ENCODE data around the gene HSP90AB1. TPM values are rescaled to one million over a fixed set of nuclear protein-coding genes. Genes with fewer than 3 reads are reported as not detected.

Gene HSP90AB1
- total RNA-seq = 428 TPM

DNA sequence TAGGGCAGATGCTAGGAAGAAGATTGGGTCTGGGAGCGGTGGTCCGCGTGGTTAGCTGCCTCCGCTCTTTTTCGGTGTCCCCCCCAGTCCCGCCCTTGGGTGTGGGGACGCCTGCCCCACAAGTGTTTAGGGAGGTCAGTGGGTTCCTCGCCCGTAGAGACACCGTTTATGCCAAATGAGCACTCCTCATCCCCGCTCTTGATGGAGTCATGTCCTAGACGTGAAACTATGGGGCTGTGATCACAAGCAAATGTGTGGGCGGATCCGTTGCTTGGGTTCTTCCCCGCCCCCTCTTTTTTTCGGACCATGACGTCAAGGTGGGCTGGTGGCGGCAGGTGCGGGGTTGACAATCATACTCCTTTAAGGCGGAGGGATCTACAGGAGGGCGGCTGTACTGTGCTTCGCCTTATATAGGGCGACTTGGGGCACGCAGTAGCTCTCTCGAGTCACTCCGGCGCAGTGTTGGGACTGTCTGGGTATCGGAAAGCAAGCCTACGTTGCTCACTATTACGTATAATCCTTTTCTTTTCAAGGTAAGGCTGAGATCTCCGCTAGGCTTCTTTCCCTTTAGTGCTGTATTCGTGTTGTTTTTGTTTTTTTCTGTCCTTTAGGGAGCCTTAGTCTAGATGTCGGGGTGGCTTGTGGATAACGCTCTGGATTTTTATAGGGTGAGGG, at the start of gene HSP90AB1:
HSP90AB1 (plus strand) TSS at position 439 of the 675 bp plus-strand sequence. CDS start 1,529 bp downstream, outside the sequence.

DNA sequence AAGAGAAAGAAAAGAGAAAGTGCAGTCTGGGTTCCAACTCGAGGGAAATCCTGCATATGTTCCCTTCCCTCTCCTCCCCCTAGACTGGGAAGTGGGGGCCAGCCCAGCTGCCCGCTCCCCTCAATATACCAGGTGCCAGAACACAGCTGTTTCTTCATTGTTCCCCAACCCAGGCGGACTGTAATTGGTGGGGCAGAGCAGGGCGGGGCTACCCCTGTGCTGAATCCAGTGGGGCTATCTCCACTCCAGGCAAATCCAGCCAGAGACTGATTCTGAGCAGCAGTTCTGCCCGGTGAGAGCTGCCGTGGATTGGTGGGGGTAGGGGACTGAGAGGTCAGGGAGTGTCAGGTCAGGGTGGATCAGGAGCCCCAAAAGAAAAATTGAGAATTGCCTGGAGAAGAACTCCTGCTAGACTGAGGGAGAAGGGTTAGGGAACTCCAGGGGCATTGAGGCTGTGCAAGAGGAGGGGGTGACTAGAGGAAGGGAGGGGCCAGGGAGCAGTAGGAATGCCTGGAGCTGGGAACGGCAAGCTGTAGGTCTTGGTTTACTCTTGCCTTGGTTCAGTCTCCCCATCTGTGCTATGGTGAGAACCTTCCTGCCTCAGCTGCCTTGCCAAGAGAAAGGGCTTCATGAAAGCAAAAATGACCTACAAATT, 30.1 kb upstream of the HSP90AB1 start, which contains the start of gene MYMX:
MYMX (plus strand) TSS at position 250 of the 655 bp plus-strand sequence. CDS start 546 bp downstream, outside the sequence.

DNA sequence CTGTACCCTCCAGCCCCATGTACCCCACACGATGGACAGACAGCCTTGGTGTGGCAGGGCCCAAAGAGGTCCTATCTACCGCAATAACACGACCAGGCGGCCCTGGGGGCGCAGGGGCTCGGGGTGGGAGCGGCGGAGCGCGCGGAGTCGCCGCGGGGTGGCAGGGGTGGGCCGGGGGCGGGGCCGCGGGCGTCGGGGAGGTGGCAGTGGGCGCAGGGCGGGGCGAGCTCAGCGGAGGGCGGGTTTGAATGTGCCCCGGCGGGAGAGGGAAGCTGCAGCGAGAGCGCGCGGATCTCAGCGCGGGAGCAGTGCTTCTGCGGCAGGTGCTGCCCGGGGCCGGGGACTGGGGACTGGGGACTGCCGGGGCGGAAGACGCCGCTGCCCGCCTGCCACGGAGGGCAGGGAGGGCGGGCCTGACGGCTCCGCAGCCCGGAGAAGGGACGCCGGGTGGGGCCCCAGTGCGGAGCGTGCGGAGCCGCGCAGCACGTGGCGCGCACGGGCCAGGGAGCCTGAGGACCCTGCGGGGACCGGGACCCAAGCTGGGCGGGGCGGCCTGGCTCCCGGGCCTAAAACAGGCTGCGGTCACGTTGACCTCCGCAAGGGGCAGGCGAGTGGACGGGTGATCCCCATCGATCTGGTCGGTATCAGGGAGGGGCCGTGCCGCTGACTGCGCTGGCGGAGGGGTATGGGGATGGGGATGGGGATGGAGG, 23.4 kb upstream of the HSP90AB1 start, which contains the start of gene SLC29A1:
SLC29A1 (plus strand) TSS at position 277 of the 710 bp plus-strand sequence. CDS start 3,719 bp downstream, outside the sequence.

DNA sequence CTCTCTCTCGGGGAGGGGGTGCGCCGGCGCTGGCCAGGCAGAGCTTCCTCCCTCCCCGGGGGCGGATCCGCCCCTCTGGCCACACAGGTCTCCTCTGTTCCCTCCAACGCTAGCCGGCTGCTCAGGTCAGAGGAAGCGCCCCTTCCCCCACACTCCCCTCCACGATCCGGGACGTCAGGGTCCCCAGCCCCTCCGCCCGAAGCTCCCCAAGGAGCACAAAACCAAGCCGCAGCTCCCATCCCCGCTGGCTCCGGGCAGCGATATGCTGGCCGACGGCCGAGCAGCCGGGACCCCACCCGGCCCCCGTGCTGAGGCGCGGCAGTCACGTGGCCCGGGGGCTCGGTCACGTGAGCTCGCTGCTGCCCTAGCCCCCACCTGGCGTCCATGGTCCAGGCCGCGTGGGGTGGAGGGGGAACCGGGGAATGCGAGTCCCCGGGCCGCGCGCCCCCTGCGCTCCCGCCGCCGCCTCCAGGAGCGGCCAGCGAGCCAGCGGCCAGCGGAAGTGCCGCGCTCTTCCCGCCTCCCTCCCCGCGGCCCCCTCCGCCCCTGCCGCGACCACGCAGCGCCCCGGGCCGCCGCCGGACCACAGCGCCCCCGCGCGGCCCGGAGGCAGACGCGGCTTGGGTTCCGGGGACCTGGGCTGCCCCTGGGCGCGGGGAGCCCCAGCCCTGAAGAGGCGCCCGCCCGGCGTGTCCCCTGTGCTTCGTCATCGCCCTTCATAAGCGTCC, 10.3 kb downstream of the HSP90AB1 start, which contains the start of gene SLC35B2:
SLC35B2 (minus strand) TSS at position 504 of the 728 bp plus-strand sequence; CDS start at position 386, 118 bp downstream.

DNA sequence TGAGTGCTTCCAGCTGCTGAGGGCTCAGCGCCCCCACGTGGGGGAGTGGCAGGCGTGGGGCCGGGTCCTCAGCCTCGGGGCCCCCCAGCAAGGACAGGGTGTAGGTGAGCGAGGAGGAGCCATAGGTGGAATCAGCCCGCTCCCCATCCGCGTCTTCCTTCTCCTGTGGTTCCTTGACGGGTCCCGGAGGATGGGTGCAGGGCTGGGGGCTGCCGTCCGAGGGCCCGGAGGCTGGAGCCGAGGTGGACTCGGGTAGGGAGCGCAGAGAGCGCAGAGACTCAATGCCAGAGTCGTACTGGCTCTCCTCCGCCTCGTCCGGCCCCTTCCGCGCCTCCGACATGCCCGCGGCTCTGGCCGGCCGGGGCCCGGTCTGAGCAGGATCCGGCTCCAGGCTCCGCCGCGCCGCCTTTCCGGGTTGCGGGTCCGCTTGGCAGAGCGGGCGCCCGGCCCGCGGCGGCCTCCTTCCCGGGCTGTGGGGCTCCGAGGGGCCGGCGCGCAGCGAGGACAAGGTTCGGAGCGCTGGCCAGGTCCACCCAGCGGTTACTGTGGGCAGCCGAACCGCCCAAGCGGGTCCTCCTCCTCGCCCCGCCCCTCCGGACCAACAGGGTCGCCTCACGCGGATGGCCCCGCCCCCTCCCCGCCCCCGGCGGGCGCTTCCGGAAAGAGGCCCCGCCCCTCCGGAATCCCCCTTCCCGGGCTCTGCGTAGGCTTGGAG, 18.3 kb downstream of the HSP90AB1 start, which contains the start of gene NFKBIE:
NFKBIE (minus strand) TSS at position 545 of the 715 bp plus-strand sequence; CDS start at position 340, 205 bp downstream.

DNA sequence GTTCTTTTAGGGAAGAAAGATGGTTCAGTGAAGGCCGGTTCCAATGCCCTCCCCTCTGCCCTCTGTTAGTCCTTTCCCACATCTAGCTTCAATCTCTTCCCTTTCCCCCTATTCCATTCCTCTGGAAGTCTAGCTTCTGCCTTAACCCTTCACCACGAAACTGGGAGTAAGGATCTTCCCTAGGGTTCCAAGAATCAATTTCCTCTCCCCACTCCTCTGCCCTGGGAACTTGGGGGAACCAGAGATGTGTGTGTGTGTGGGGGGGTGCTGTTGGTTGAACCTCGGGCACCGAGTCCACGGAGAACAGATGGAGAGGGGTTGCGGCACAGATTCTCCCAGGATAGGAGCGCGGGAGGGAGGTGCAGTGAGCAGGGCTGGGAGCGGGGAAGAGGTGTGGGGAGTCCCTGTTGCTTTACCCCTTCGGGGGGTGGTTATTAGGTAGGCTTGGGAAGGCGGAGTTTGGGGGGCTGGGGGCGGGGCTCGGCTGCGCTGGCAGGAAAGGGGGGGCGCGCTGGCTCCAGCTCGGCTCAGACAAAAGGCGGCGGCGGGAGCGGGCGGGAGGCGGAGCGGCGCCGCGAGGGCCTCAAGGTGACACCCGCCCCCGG, 23.1 kb downstream of the HSP90AB1 start, which contains the start of gene TMEM151B:
TMEM151B (plus strand) TSS at position 530 of the 605 bp plus-strand sequence. CDS start 293 bp downstream, outside the sequence.

Small RNA genes lying within 50 kb of the gene (small RNA-seq; reads per million reads assigned to genes)
- not detected for gene RN7SL811P (ENCODE audit: low replicate concordance)

Other genes starting within 250 kb of the HSP90AB1 start
- 30.7 TPM for gene MRPL14, start 119.6 kb upstream of the HSP90AB1 start, total RNA-seq
- 47.6 TPM for gene TMEM63B, start 119.5 kb upstream of the HSP90AB1 start, total RNA-seq
- gene CAPN11, start 88.3 kb upstream of the HSP90AB1 start, total RNA-seq = not detected
- not detected for gene MYMX, start 30.2 kb upstream of the HSP90AB1 start, total RNA-seq
- 10.0 TPM for gene SLC29A1, start 23.5 kb upstream of the HSP90AB1 start, total RNA-seq
- gene SLC35B2, start 10.4 kb downstream of the HSP90AB1 start, total RNA-seq = 31.0 TPM
- gene NFKBIE, start 18.4 kb downstream of the HSP90AB1 start, total RNA-seq = 7.8 TPM
- 63.2 TPM for gene TMEM151B, start 23.3 kb downstream of the HSP90AB1 start, total RNA-seq
- 20.0 TPM for gene AARS2, start 66.2 kb downstream of the HSP90AB1 start, total RNA-seq
- not detected for gene SPATS1, start 95.5 kb downstream of the HSP90AB1 start, total RNA-seq
- 43.8 TPM for gene CDC5L, start 140.6 kb downstream of the HSP90AB1 start, total RNA-seq

Measured in parietal lobe (tissue), 2 donors.